ENCODE results near the gene NINL.
"Not testable (repeated sequence)": the region's sequence is repeated elsewhere in the genome, so short reads cannot be mapped to it uniquely, and the experiment has no call there.

The NINL gene

GRCh38 chr20:25600632-25601031 is 15.3 kb upstream of the NINL start:
- no peak for DNase-seq (ENCODE audit: low read depth in 4 of 4, low spot score in 1 of 4)

- DNase-seq (ENCODE audit: low read depth in 4 of 4, low spot score in 1 of 4): no peak
These were observed 7.0 kb upstream of the NINL start for GRCh38 chr20:25592135-25592852.

GRCh38 chr20:25590778-25591177 is 5.4 kb upstream of the NINL start:
- not testable (repeated sequence) for DNase-seq (ENCODE audit: low read depth in 4 of 4, low spot score in 1 of 4)

- DNase-seq (ENCODE audit: low read depth in 4 of 4, low spot score in 1 of 4): no peak
These were observed 3.2 kb upstream of the NINL start for GRCh38 chr20:25588491-25588890.

GRCh38 chr20:25587536-25587935 is 2.2 kb upstream of the NINL start:
- no peak for DNase-seq (ENCODE audit: low read depth in 4 of 4, low spot score in 1 of 4)

GRCh38 chr20:25586877-25587276 is 1.5 kb upstream of the NINL start:
- DNase-seq (ENCODE audit: low read depth in 4 of 4, low spot score in 1 of 4): no peak

- not testable (repeated sequence) for DNase-seq (ENCODE audit: low read depth in 4 of 4, low spot score in 1 of 4)
These were observed 1.7 kb downstream of the NINL start for GRCh38 chr20:25583607-25584006.

GRCh38 chr20:25580711-25581110 is 4.6 kb downstream of the NINL start:
- no peak for DNase-seq (ENCODE audit: low read depth in 4 of 4, low spot score in 1 of 4)

- no peak for DNase-seq (ENCODE audit: low read depth in 4 of 4, low spot score in 1 of 4)
These were observed 6.1 kb downstream of the NINL start for GRCh38 chr20:25579081-25579770.

GRCh38 chr20:25576783-25577530 is 8.4 kb downstream of the NINL start:
- DNase-seq (ENCODE audit: low read depth in 4 of 4, low spot score in 1 of 4): no peak

GRCh38 chr20:25574411-25574810 is 10.9 kb downstream of the NINL start:
- no peak for DNase-seq (ENCODE audit: low read depth in 4 of 4, low spot score in 1 of 4)

GRCh38 chr20:25573288-25574251 is 11.8 kb downstream of the NINL start:
- no peak for DNase-seq (ENCODE audit: low read depth in 4 of 4, low spot score in 1 of 4)

- no peak for DNase-seq (ENCODE audit: low read depth in 4 of 4, low spot score in 1 of 4)
These were observed 13.5 kb downstream of the NINL start for GRCh38 chr20:25571817-25572216.

- DNase-seq (ENCODE audit: low read depth in 4 of 4, low spot score in 1 of 4): no peak
These were observed 14.1 kb downstream of the NINL start for GRCh38 chr20:25571240-25571639.

GRCh38 chr20:25570148-25570530 is 15.2 kb downstream of the NINL start:
- no peak for DNase-seq (ENCODE audit: low read depth in 4 of 4, low spot score in 1 of 4)

- no peak for DNase-seq (ENCODE audit: low read depth in 4 of 4, low spot score in 1 of 4)
These were observed 18.0 kb downstream of the NINL start for GRCh38 chr20:25567286-25567685.

- no peak for DNase-seq (ENCODE audit: low read depth in 4 of 4, low spot score in 1 of 4)
These were observed 18.5 kb downstream of the NINL start for GRCh38 chr20:25566821-25567220.

GRCh38 chr20:25565578-25566157 is 19.7 kb downstream of the NINL start:
- DNase-seq (ENCODE audit: low read depth in 4 of 4, low spot score in 1 of 4): no peak

GRCh38 chr20:25563876-25564275 is 21.5 kb downstream of the NINL start:
- no peak for DNase-seq (ENCODE audit: low read depth in 4 of 4, low spot score in 1 of 4)

GRCh38 chr20:25563362-25563761 is 22.0 kb downstream of the NINL start:
- no peak for DNase-seq (ENCODE audit: low read depth in 4 of 4, low spot score in 1 of 4)

GRCh38 chr20:25561771-25562170 is 23.6 kb downstream of the NINL start:
- not testable (repeated sequence) for DNase-seq (ENCODE audit: low read depth in 4 of 4, low spot score in 1 of 4)

Data from stimulated activated CD4-positive, alpha-beta T cell treated with anti-CD3 and anti-CD28 coated beads, Interleukin-1b, Interleukin-23, amount 100 ng/mL, for 24 hours (primary cell).